Panc1 (cell line): Measurements from ENCODE around the gene GOLGA1. TPM values are rescaled to one million over a fixed set of nuclear protein-coding genes. Genes with fewer than 3 reads are reported as not detected.

Experiments
- ATAC-seq: fragments of 200-7000 bp; cut with Tn5 transposase; 2 replicates; pipeline ENCODE4 v1.9.1; 2020; ENCODE audit warnings: mild to moderate bottlenecking, moderate library complexity
- BruUV-seq: library from RNA; stranded (reverse); fragments of 400-500 nt; replicated peaks from 2 replicates; lab custom pipeline; 2021; lab: Mats Ljungman, UMichigan
- CTCF ChIA-PET: fragments of 300-600 bp; sonication (Branson Sonifier 250); formaldehyde crosslinking; loops from one replicate; lab custom pipeline; 2022; ENCODE audit warnings: antibody characterized with exemption; lab: Charles Lee
- POLR2A ChIA-PET: fragments of 300-600 bp; sonication (Branson Sonifier 250); formaldehyde crosslinking; loops from one replicate; lab custom pipeline; 2022; ENCODE audit warnings: antibody characterized with exemption; lab: Charles Lee
- DNase-seq: peaks from one replicate; pipeline ENCODE4 v3.0.0-alpha.2; 2010; ENCODE audit warnings: low read depth, low spot score
- H3K27ac ChIP-seq: 2 replicates; pipeline ENCODE4 v1.5.1; 2011; ENCODE audit warnings: mild to moderate bottlenecking, low read length, inconsistent platforms
- H3K27me3 ChIP-seq: fragments of 200-500 bp; sonication (Bioruptor generic); 2 replicates; pipeline ENCODE4 v1.6.0; 2014; ENCODE audit warnings: low read length, inconsistent platforms; ENCODE audit not compliant: control insufficient read depth, insufficient read depth
- H3K36me3 ChIP-seq: fragments of 200-500 bp; sonication (Bioruptor generic); 2 replicates; pipeline ENCODE4 v1.5.1; 2014; ENCODE audit warnings: inconsistent platforms, mild to moderate bottlenecking, low read length, moderate library complexity; ENCODE audit not compliant: control insufficient read depth, insufficient read depth
- H3K4me1 ChIP-seq: 2 replicates; pipeline ENCODE4 v1.5.1; 2011; ENCODE audit warnings: inconsistent platforms, mild to moderate bottlenecking, low read length, moderate library complexity; ENCODE audit not compliant: control insufficient read depth, insufficient read depth
- H3K4me3 ChIP-seq, 2 experiments: 2 replicates each; pipeline ENCODE4 v1.5.1; 2011 to 2012; ENCODE audit warnings: low read depth in 2 of 2, low read length in 2 of 2, mild to moderate bottlenecking in 2 of 2, inconsistent platforms in 1 of 2, moderate library complexity in 1 of 2
- H3K9me3 ChIP-seq: fragments of 200-500 bp; sonication (Bioruptor generic); 2 replicates; pipeline ENCODE4 v1.5.1; 2014; ENCODE audit warnings: low read depth, mild to moderate bottlenecking, inconsistent platforms, low read length, moderate library complexity; ENCODE audit not compliant: control insufficient read depth, insufficient read depth
- CTCF ChIP-seq: fragments of 450-650 bp; IDR thresholded peaks from 2 replicates; pipeline ENCODE4 v1.5.1; 2017; ENCODE audit warnings: mild to moderate bottlenecking
- POLR2AphosphoS5 ChIP-seq: IDR thresholded peaks from 2 replicates; pipeline ENCODE4 v1.6.1; 2012; ENCODE audit warnings: mild to moderate bottlenecking, low read depth, low read length, moderate library complexity
- REST ChIP-seq, 2 experiments: IDR thresholded peaks; 2 replicates each; pipeline ENCODE4 v1.6.1; 2011 to 2012; ENCODE audit warnings: low read depth in 2 of 2, control low read depth in 1 of 2, low read length in 1 of 2, mild to moderate bottlenecking in 1 of 2, moderate library complexity in 1 of 2; ENCODE audit not compliant: insufficient read depth in 1 of 2
- SIN3A ChIP-seq: IDR thresholded peaks from 2 replicates; pipeline ENCODE4 v1.6.1; 2012; ENCODE audit warnings: low read depth, mild to moderate bottlenecking, low read length, moderate library complexity, borderline replicate concordance; ENCODE audit not compliant: insufficient read depth
- TCF7L2 ChIP-seq: IDR thresholded peaks from 2 replicates; pipeline ENCODE4 v1.6.1; 2011; ENCODE audit warnings: mild to moderate bottlenecking, low read depth, low read length, inconsistent platforms
- in situ Hi-C: cut with HindIII; loops from 2 replicates; pipeline ENCODE4 v1.10.0; 2016; ENCODE audit warnings: low sequenced_read_pairs, low pct_unique_long_range_greater_than_20kb
- intact Hi-C: fragments of 100-400 bp; cut with micrococcal nuclease; formaldehyde crosslinking; loops from one replicate; pipeline ENCODE4 v1.10.0; 2022; ENCODE audit not compliant: unreplicated experiment
- total RNA-seq: library from RNA; stranded (reverse); gene quantifications from one replicate; pipeline ENCODE4 v1.2.1, GENCODE V29; 2021; ENCODE audit not compliant: unreplicated experiment

GOLGA1 gene
- total RNA-seq, 1 experiment from 2014 or later: 15.5 TPM

- H3K4me1 ChIP-seq: no peaks in the 10 kb centered on the region
- H3K27me3 ChIP-seq: no peaks in the 10 kb centered on the region
- no peak for ATAC-seq
- H3K4me3 ChIP-seq: no peak overlapping the region
- POLR2A ChIA-PET: no interaction called here
- CTCF ChIA-PET: no interaction called here
- no peak overlapping the region for H3K27ac ChIP-seq
- no peaks in the 10 kb centered on the region for H3K9me3 ChIP-seq
- DNase-seq: no peak
- intact Hi-C loops (no loop called here), in situ Hi-C loops (no loop called here)
- no peaks in the 10 kb centered on the region; the same call in 1 of the 2 replicates for H3K36me3 ChIP-seq
- BruUV-seq: no TSS peak
- no peak for TF ChIP-seq TCF7L2
- no peak for TF ChIP-seq SIN3A
- TF ChIP-seq POLR2AphosphoS5: no peak
- TF ChIP-seq REST (IDR thresholded peaks at IDR 0.05; ENCODE audit: insufficient read depth in 1 of 2, low read depth in 2 of 2, low read length in 1 of 2): no peak
- TF ChIP-seq CTCF: no peak
Measured at GRCh38 chr9:124881138-124881743, 59.6 kb downstream of the GOLGA1 start.

- DNase-seq (no peak), ATAC-seq (no peak)
- ChIA-PET CTCF (no interaction called here), POLR2A (interaction anchor here (0.6 kb wide), 1 partner anchor 308 kb away, joined by 3 read pairs; no protein-coding TSS in a partner anchor)
- Histone ChIP-seq H3K27ac (no peak overlapping the region), H3K36me3 (no peaks in the 10 kb centered on the region; the same call in 1 of the 2 replicates), H3K27me3 (no peaks in the 10 kb centered on the region), H3K9me3 (no peaks in the 10 kb centered on the region), H3K4me1 (no peaks in the 10 kb centered on the region), H3K4me3 (no peak overlapping the region)
- intact Hi-C loops: no loop called here
- in situ Hi-C loops: no loop called here
- BruUV-seq: no TSS peak
- TF ChIP-seq POLR2AphosphoS5: no peak
- TF ChIP-seq TCF7L2: no peak
- no peak for TF ChIP-seq REST (IDR thresholded peaks at IDR 0.05; ENCODE audit: insufficient read depth in 1 of 2, low read depth in 2 of 2, low read length in 1 of 2)
- TF ChIP-seq CTCF: no peak
- no peak for TF ChIP-seq SIN3A
Measured at GRCh38 chr9:124880501-124880900, 60.4 kb downstream of the GOLGA1 start.
